ENCODE measurements around the gene PSMA3. TPM values are rescaled to one million over a fixed set of nuclear protein-coding genes. Genes with fewer than 3 reads are reported as not detected.

PSMA3 gene
- total and polyA plus RNA-seq, 2 of the 8 experiments (the other 6 are each of a cell fraction or from before 2014, with no cell fraction given), result 285 to 507 TPM

DNA sequence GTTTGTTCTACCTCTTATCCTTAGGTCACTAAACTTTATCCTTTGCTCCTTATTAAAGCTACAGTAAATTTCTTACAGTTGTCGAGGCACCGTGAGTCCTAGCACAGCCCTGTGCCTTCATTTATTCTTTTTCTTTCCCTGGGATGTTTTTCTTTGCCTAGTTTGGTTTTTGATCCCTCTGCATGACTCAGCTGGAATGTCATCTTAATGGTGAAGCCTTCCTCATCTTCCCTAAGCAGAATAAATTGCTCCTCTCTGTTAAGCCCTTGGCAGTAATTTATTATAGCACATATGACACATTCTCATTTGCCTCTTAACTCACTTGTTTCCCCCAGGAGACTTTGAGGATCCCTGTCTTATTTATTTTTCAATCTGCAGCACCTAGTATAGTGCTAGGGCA, 28.1 kb upstream of the PSMA3 start:
- no peak overlapping the region for H2AFZ ChIP-seq (ENCODE audit: low read length)
- TF ChIP-seq KDM5A (IDR thresholded peaks at IDR 0.05; ENCODE audit: low read length) (no peak), FOSL1 (IDR thresholded peaks at IDR 0.05; ENCODE audit: insufficient read depth, low read depth, low read length) (no peak), SP2 (IDR thresholded peaks at IDR 0.05; ENCODE audit: low read length) (no peak), JUN (IDR thresholded peaks at IDR 0.05; ENCODE audit: low read depth, low read length) (no peak), CBX8 (IDR thresholded peaks at IDR 0.05; ENCODE audit: borderline replicate concordance, low read depth, low read length) (no peak), POLR2A (IDR thresholded peaks at IDR 0.05; ENCODE audit: control extremely low read depth in 1 of 2, low read depth in 2 of 2, low read length in 2 of 2) (no peak), SAP30 (IDR thresholded peaks at IDR 0.05; ENCODE audit: insufficient read depth, insufficient replicate concordance, low read length) (no peak), TAF7 (optimal IDR thresholded peaks at IDR 0.05; ENCODE audit: borderline replicate concordance, low read depth, low read length) (no peak), EP300 (IDR thresholded peaks at IDR 0.05; ENCODE audit: borderline replicate concordance in 1 of 2, low read depth in 2 of 2, low read length in 2 of 2) (no peak), EZH2 (IDR thresholded peaks at IDR 0.05; ENCODE audit: low read depth, low read length, severe bottlenecking) (no peak)
- no peak overlapping the region for H4K91ac ChIP-seq (replicated peaks; ENCODE audit: insufficient read length, low read length)
- no peak overlapping the region for H2BK15ac ChIP-seq (ENCODE audit: low read length)
- H3K9me3 ChIP-seq (ENCODE audit: insufficient read depth in 2 of 2, low read depth in 1 of 2, low read length in 1 of 2), result no peaks in the 10 kb centered on the region
- POLR2A ChIA-PET (ENCODE audit: partially characterized antibody), result interaction anchor here (0.7 kb wide), 1 partner anchor 13 kb away, joined by 3 read pairs; no protein-coding TSS in a partner anchor
- H3K4me1 ChIP-seq (replicated peaks in 1 of 4; ENCODE audit: control insufficient read depth in 3 of 4, insufficient read depth in 4 of 4, low read length in 3 of 4), result no peaks in the 10 kb centered on the region
- no peak overlapping the region for H2BK20ac ChIP-seq (ENCODE audit: low read length)
- H3K4ac ChIP-seq (replicated peaks; ENCODE audit: insufficient read length, low read depth, low read length), result no peak overlapping the region
- H4K8ac ChIP-seq (ENCODE audit: extremely low read depth, insufficient read depth, low read length), result no peak overlapping the region
- H2BK120ac ChIP-seq (replicated peaks; ENCODE audit: low read depth, low read length), result peak overlapping the region; percentile 43
- H2BK12ac ChIP-seq (ENCODE audit: low read depth, low read length), result no peak overlapping the region
- no peak overlapping the region for H2AK5ac ChIP-seq (ENCODE audit: low read depth, low read length)
- DNase-seq (ENCODE audit: low read depth in 1 of 2, low spot score in 2 of 2) (no peak), FAIRE-seq (no peak)
- H4K20me1 ChIP-seq (replicated peaks in 1 of 2; ENCODE audit: control insufficient read depth in 1 of 2, insufficient read depth in 2 of 2, low read length in 2 of 2), result no peaks in the 10 kb centered on the region
- no peak overlapping the region for H3K4me2 ChIP-seq (ENCODE audit: insufficient read depth in 1 of 2, low read depth in 2 of 2, low read length in 2 of 2)
- H3K27me3 ChIP-seq (replicated peaks in 1 of 4; ENCODE audit: control insufficient read depth in 3 of 4, extremely low read depth in 1 of 4, insufficient read depth in 3 of 4, low read length in 3 of 4), result no peaks in the 10 kb centered on the region
- CTCF ChIA-PET (ENCODE audit: partially characterized antibody), result no interaction called here
- no peaks in the 10 kb centered on the region for H3K79me2 ChIP-seq (ENCODE audit: control insufficient read depth in 1 of 2, insufficient read depth in 2 of 2, low read length in 2 of 2)
- H3K23me2 ChIP-seq (ENCODE audit: low read depth, low read length), result no peaks in the 10 kb centered on the region
- H4K5ac ChIP-seq (ENCODE audit: insufficient read length, low read depth, low read length), result no peak overlapping the region
- H3K4me3 ChIP-seq (ENCODE audit: extremely low read depth in 1 of 4, insufficient read depth in 2 of 4, low read depth in 3 of 4, low read length in 4 of 4), result no peak overlapping the region
- no peak overlapping the region for H2BK5ac ChIP-seq (ENCODE audit: low read depth, low read length)
- no peak overlapping the region for H3K27ac ChIP-seq (ENCODE audit: low read depth, low read length)
- no peak overlapping the region for H3K9ac ChIP-seq (replicated peaks in 1 of 4; ENCODE audit: extremely low read depth in 1 of 4, low read depth in 3 of 4, low read length in 3 of 4)
- no peak overlapping the region for H3K14ac ChIP-seq (ENCODE audit: insufficient read length)
- H3K79me1 ChIP-seq (ENCODE audit: low read depth, low read length), result no peaks in the 10 kb centered on the region
- 86% methylated on average over 2 of the region's 2 CpGs; no CpG with 5 or more reads in 1 of the 2 experiments for WGBS, 2 experiments (ENCODE audit: extremely low coverage in 1 of 2, insufficient coverage in 1 of 2, insufficient read length in 1 of 2, insufficient replicate concordance in 2 of 2, low coverage in 1 of 2, low lambda C conversion rate in 2 of 2, missing lambda C conversion rate in 1 of 2)
- peaks cover 0 to 17% (median 2%) of the 10 kb centered on the region in 4 experiments; a peak in 4 of 8 replicates for H3K36me3 ChIP-seq (ENCODE audit: control insufficient read depth in 2 of 4, insufficient read depth in 4 of 4, low read length in 3 of 4)
- H3K23ac ChIP-seq (ENCODE audit: insufficient read length), result no peak overlapping the region
- no peak overlapping the region for H3K18ac ChIP-seq (ENCODE audit: extremely low read depth, low read length)
- no peak overlapping the region for H3K56ac ChIP-seq (replicated peaks; ENCODE audit: insufficient read length, low read depth, low read length)
